ENCODE results near the gene TGFBR2.
"Not testable (repeated sequence)": the region's sequence is repeated elsewhere in the genome, so short reads cannot be mapped to it uniquely, and the experiment has no call there.

GRCh38 chr3:30624480-30624879, 18.1 kb downstream of the TGFBR2 start:
- TF ChIP-seq POLR2A, CTCF (IDR thresholded peaks at IDR 0.05): not testable (repeated sequence)

All from esophagus squamous epithelium (tissue), 4 donors.